Measurements from ENCODE around the gene NKX1-2.

Gene NKX1-2

DNA sequence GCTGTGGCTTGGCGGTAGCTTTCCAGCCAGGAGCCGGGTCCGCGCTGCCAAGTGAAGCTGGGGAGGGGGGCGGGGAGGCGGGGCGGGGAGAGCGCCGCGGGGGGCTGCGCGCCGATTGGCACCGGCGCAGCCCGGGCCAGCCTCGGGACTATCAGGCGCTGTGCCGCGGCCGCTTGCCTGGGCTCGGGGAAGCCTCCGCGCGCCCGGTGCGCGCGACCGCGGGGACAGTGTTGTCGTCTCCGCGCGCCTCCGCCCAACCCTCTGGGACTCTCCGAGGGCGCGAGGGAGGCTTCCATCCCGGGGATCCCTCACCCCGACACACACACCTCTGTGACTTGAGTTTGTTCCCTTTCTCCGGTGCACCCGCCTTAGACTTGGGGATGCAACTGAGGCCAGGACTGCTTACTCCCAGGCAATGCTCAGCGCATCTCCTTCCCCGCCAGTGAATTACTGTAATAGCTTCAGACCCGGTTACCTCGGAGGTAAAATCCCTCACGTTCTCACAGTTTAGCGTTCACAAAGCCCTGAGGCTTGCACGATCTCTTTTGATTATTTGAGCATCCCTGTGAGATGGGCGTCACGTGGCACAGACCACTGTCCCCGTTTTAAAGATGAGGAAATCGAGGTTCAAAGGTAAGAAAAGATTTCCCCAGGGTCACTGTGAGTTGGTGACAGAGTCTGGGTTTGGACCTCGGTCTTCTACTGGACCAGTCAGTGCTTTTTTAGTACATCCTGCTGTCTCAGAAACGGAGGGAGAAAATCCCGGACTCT is at the start of gene NKX1-2:
Gene NKX1-2, minus strand, starts transcription at position 24 of the 771 bp plus-strand sequence. CDS start 92 bp downstream, outside the sequence.
- Histone ChIP-seq H3K4me3 (ENCODE audit: low read length) (peak within 1 kb of the TSS; percentile 55; the same call in 1 of the 2 replicates), H3K36me3 (ENCODE audit: control insufficient read depth, insufficient read depth, low read length) (no peaks in the 10 kb centered on the region), H3K9me3 (ENCODE audit: control insufficient read depth, insufficient read depth, low read length) (no peaks in the 10 kb centered on the region), H3K27ac (ENCODE audit: low read length) (no peak within 1 kb of the TSS), H3K4me1 (ENCODE audit: control insufficient read depth, insufficient read depth, low read length) (peaks cover 19% of the 10 kb centered on the region; the same call in 1 of the 2 replicates), H3K27me3 (ENCODE audit: control insufficient read depth, insufficient read depth, low read length) (peaks cover 19% of the 10 kb centered on the region; the same call in 1 of the 2 replicates)
- WGBS (ENCODE audit: insufficient coverage, insufficient read length): no CpG with 5 or more reads among the region's 57 CpGs
- DNase-seq (ENCODE audit: low read depth, low spot score): no peak

GRCh38 chr10:124498056-124498455 is 48.2 kb upstream of the NKX1-2 start:
- Histone ChIP-seq H3K36me3 (ENCODE audit: control insufficient read depth, insufficient read depth, low read length) (peaks cover 4% of the 10 kb centered on the region; the same call in 1 of the 2 replicates), H3K27me3 (ENCODE audit: control insufficient read depth, insufficient read depth, low read length) (no peaks in the 10 kb centered on the region)
- no CpG with 5 or more reads among the region's 8 CpGs for WGBS (ENCODE audit: insufficient coverage, insufficient read length)

GRCh38 chr10:124497196-124497881 is 47.5 kb upstream of the NKX1-2 start:
- H3K4me3 ChIP-seq (ENCODE audit: low read length): no peak overlapping the region
- H3K27me3 ChIP-seq (ENCODE audit: control insufficient read depth, insufficient read depth, low read length): no peaks in the 10 kb centered on the region
- H3K27ac ChIP-seq (ENCODE audit: low read length): no peak overlapping the region
- WGBS (ENCODE audit: insufficient coverage, insufficient read length): no CpG with 5 or more reads among the region's 15 CpGs
- H3K4me1 ChIP-seq (ENCODE audit: control insufficient read depth, insufficient read depth, low read length): peaks cover 3% of the 10 kb centered on the region; the same call in 1 of the 2 replicates
- H3K9me3 ChIP-seq (ENCODE audit: control insufficient read depth, insufficient read depth, low read length): no peaks in the 10 kb centered on the region; the same call in 1 of the 2 replicates
- peaks cover 4% of the 10 kb centered on the region; the same call in 1 of the 2 replicates for H3K36me3 ChIP-seq (ENCODE audit: control insufficient read depth, insufficient read depth, low read length)
- DNase-seq (ENCODE audit: low read depth, low spot score): no peak

More at GRCh38 chr10:124498056-124498455, 48.2 kb upstream of the NKX1-2 start:
- no peaks in the 10 kb centered on the region; the same call in 1 of the 2 replicates for H3K9me3 ChIP-seq (ENCODE audit: control insufficient read depth, insufficient read depth, low read length)
- no peak for DNase-seq (ENCODE audit: low read depth, low spot score)
- H3K27ac ChIP-seq (ENCODE audit: low read length): no peak overlapping the region
- peaks cover 3% of the 10 kb centered on the region; the same call in 1 of the 2 replicates for H3K4me1 ChIP-seq (ENCODE audit: control insufficient read depth, insufficient read depth, low read length)
- no peak overlapping the region for H3K4me3 ChIP-seq (ENCODE audit: low read length)

DNA sequence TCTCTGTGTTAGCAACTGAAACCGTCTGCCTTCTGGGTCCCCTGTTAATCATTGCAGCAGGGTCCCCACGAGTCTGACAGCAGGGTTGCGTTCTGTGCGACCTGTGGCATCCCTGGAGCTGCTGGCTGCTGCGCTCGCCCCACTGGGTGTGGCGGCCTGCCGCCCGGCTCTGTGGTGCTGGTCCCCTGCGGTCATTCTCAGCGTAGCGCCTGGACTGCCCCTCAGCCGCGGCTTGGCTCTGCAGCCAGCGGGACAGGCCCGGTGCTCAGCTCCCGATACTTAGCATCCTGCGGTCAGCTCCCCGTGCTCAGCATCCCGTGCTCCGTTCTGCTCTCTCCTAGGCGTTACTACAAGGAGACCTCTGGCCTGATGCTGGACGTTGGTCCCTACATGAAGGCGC is 46.8 kb upstream of the NKX1-2 start:
- H3K4me3 ChIP-seq (ENCODE audit: low read length): no peak overlapping the region
- WGBS (ENCODE audit: insufficient coverage, insufficient read length): no CpG with 5 or more reads among the region's 24 CpGs

GRCh38 chr10:124496150-124496549 is 46.3 kb upstream of the NKX1-2 start:
- no peak overlapping the region for H3K4me3 ChIP-seq (ENCODE audit: low read length)
- H3K36me3 ChIP-seq (ENCODE audit: control insufficient read depth, insufficient read depth, low read length): peaks cover 4% of the 10 kb centered on the region; the same call in 1 of the 2 replicates
- H3K4me1 ChIP-seq (ENCODE audit: control insufficient read depth, insufficient read depth, low read length): peaks cover 3% of the 10 kb centered on the region; the same call in 1 of the 2 replicates
- no peak for DNase-seq (ENCODE audit: low read depth, low spot score)
- no peak overlapping the region for H3K27ac ChIP-seq (ENCODE audit: low read length)
- no peaks in the 10 kb centered on the region for H3K27me3 ChIP-seq (ENCODE audit: control insufficient read depth, insufficient read depth, low read length)
- no peaks in the 10 kb centered on the region; the same call in 1 of the 2 replicates for H3K9me3 ChIP-seq (ENCODE audit: control insufficient read depth, insufficient read depth, low read length)
- no CpG with 5 or more reads among the region's 14 CpGs for WGBS (ENCODE audit: insufficient coverage, insufficient read length)

More for the DNA sequence above, 46.8 kb upstream of the NKX1-2 start:
- Histone ChIP-seq H3K9me3 (ENCODE audit: control insufficient read depth, insufficient read depth, low read length) (no peaks in the 10 kb centered on the region; the same call in 1 of the 2 replicates), H3K27ac (ENCODE audit: low read length) (no peak overlapping the region), H3K36me3 (ENCODE audit: control insufficient read depth, insufficient read depth, low read length) (peaks cover 4% of the 10 kb centered on the region; the same call in 1 of the 2 replicates), H3K27me3 (ENCODE audit: control insufficient read depth, insufficient read depth, low read length) (no peaks in the 10 kb centered on the region), H3K4me1 (ENCODE audit: control insufficient read depth, insufficient read depth, low read length) (peaks cover 3% of the 10 kb centered on the region; the same call in 1 of the 2 replicates)
- DNase-seq (ENCODE audit: low read depth, low spot score): no peak

DNA sequence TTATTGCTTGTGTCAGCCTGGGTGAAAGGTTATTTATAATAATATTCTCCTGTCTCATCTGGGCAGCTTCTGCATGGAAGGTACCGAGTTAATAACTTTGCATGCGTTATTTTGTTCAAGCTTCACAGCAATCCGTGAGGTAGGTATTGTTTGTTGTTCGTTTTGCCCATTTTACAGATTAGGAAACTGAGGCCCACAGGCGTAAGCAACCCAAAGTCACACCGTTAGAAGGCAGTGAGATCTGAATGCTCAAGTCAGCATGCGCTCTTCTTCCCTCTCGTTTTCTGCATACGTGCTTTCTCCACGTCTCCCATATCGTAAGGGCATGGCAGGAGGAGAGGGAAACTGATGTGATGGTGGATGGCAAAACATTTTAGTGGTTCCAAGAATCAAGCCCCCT is 45.9 kb upstream of the NKX1-2 start:
- no CpG with 5 or more reads among the region's 11 CpGs for WGBS (ENCODE audit: insufficient coverage, insufficient read length)

DNA sequence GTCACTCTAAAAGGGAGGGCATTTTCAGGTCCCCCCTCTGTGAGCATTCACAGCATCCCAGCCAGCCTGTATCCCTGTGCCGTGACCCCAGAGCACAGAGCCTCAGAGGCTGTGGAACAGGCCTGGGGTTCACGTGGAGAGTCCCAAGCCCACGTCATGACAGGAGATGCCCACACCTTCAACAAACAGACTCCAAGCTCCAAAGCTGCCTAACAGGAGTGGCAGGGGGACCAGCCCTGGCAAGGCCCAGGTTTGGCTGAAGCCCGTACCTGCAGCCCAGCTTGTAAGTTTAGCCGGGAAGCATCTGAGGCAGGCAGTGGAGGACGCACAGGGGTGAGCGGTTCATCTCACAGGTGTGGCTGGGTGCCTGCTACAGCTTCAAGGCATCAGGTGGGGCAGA is 45.3 kb upstream of the NKX1-2 start:
- Histone ChIP-seq H3K27me3 (ENCODE audit: control insufficient read depth, insufficient read depth, low read length) (no peaks in the 10 kb centered on the region), H3K9me3 (ENCODE audit: control insufficient read depth, insufficient read depth, low read length) (no peaks in the 10 kb centered on the region), H3K4me1 (ENCODE audit: control insufficient read depth, insufficient read depth, low read length) (peaks cover 3% of the 10 kb centered on the region; the same call in 1 of the 2 replicates), H3K4me3 (ENCODE audit: low read length) (no peak overlapping the region), H3K36me3 (ENCODE audit: control insufficient read depth, insufficient read depth, low read length) (0 out of 2 replicates have a peak, but pooled peaks cover 1% of the 10 kb centered on the region), H3K27ac (ENCODE audit: low read length) (no peak overlapping the region)
- WGBS (ENCODE audit: insufficient coverage, insufficient read length): no CpG with 5 or more reads among the region's 7 CpGs
- no peak for DNase-seq (ENCODE audit: low read depth, low spot score)

More for the DNA sequence above, 45.9 kb upstream of the NKX1-2 start:
- Histone ChIP-seq H3K4me3 (ENCODE audit: low read length) (no peak overlapping the region), H3K36me3 (ENCODE audit: control insufficient read depth, insufficient read depth, low read length) (peaks cover 1% of the 10 kb centered on the region; the same call in 1 of the 2 replicates), H3K27me3 (ENCODE audit: control insufficient read depth, insufficient read depth, low read length) (no peaks in the 10 kb centered on the region), H3K9me3 (ENCODE audit: control insufficient read depth, insufficient read depth, low read length) (no peaks in the 10 kb centered on the region; the same call in 1 of the 2 replicates), H3K27ac (ENCODE audit: low read length) (no peak overlapping the region), H3K4me1 (ENCODE audit: control insufficient read depth, insufficient read depth, low read length) (peaks cover 3% of the 10 kb centered on the region; the same call in 1 of the 2 replicates)
- DNase-seq (ENCODE audit: low read depth, low spot score): no peak

DNA sequence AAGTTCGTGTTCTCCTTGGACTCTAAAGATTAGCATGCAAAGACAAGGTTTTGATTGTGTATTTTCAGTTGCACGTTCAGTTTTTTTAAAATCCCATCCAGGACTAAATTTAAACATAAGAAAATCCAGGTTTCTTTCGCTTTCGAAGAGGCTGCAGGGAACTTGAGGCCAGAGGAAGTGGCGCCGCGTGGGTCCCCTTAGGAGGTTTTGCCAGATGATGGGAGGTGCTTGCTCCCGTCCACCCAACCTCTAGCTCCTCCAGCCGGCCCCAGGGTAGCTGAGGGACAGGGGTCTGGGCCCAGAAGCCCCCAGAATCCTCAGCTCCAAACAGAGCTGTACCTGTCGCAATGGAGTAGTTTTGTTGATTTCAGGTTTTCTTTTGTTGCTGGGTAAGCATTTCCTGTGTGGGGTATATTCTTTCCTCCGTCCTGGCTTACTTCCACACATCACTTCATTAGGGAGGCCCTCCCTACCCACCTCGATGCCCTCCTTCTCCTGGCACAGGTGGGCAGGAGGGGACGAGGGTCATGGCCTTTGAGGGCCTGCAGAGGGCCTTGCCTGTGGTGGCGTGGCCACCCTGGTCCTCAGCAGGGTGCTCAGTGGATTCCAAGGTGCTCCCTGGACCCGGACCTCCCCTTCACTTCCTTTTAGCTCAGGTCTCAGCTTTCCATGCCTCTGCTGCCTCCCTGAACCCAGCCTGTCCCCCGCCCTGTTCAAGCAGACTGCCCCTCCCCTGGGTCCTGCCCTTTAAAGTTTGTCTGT is 44.4 kb upstream of the NKX1-2 start:
- H3K9me3 ChIP-seq (ENCODE audit: control insufficient read depth, insufficient read depth, low read length): no peaks in the 10 kb centered on the region
- H3K4me1 ChIP-seq (ENCODE audit: control insufficient read depth, insufficient read depth, low read length): peaks cover 3% of the 10 kb centered on the region; the same call in 1 of the 2 replicates
- DNase-seq (ENCODE audit: low read depth, low spot score): no peak
- H3K4me3 ChIP-seq (ENCODE audit: low read length): no peak overlapping the region
- WGBS (ENCODE audit: insufficient coverage, insufficient read length): no CpG with 5 or more reads among the region's 16 CpGs
- no peaks in the 10 kb centered on the region for H3K27me3 ChIP-seq (ENCODE audit: control insufficient read depth, insufficient read depth, low read length)
- 0 out of 2 replicates have a peak, but pooled peaks cover 3% of the 10 kb centered on the region for H3K36me3 ChIP-seq (ENCODE audit: control insufficient read depth, insufficient read depth, low read length)
- H3K27ac ChIP-seq (ENCODE audit: low read length): no peak overlapping the region

- H3K4me3 ChIP-seq (ENCODE audit: low read length): no peak overlapping the region
- H3K27ac ChIP-seq (ENCODE audit: low read length): no peak overlapping the region
- no peaks in the 10 kb centered on the region for H3K27me3 ChIP-seq (ENCODE audit: control insufficient read depth, insufficient read depth, low read length)
- 0 out of 2 replicates have a peak, but pooled peaks cover 3% of the 10 kb centered on the region for H3K36me3 ChIP-seq (ENCODE audit: control insufficient read depth, insufficient read depth, low read length)
- H3K9me3 ChIP-seq (ENCODE audit: control insufficient read depth, insufficient read depth, low read length): no peaks in the 10 kb centered on the region
- WGBS (ENCODE audit: insufficient coverage, insufficient read length): no CpG with 5 or more reads among the region's 23 CpGs
- DNase-seq (ENCODE audit: low read depth, low spot score): no peak
- H3K4me1 ChIP-seq (ENCODE audit: control insufficient read depth, insufficient read depth, low read length): peaks cover 3% of the 10 kb centered on the region; the same call in 1 of the 2 replicates
Measured at GRCh38 chr10:124493214-124493882, 43.5 kb upstream of the NKX1-2 start.
